Natural killer cell (primary cell): Measurements from ENCODE around the gene FALEC. TPM values are rescaled to one million over a fixed set of nuclear protein-coding genes. Genes with fewer than 3 reads are reported as not detected.
A peak's percentile ranks its signal among the peaks of the same experiment; 100 is the strongest.
"Not testable (repeated sequence)": the region's sequence is repeated elsewhere in the genome, so short reads cannot be mapped to it uniquely, and the experiment has no call there.

Source experiments
- ATAC-seq, 3 donors: fragments of 150-1000 bp in 2 of 3; fragments of 200-7000 bp in 1 of 3; cut with Tn5 transposase; 1 replicate in 1 of 3; 2 replicates in 2 of 3; pipeline ENCODE4 v1.10.0; 2021; ENCODE audit warnings: mild to moderate bottlenecking in 2 of 3, moderate library complexity in 2 of 3
- DNase-seq, 2 donors: peaks; one replicate each; pipeline versions ENCODE4 v3.0.0 to v3.0.0-alpha.2; 2013 to 2021; ENCODE audit warnings: mixed read lengths in 1 of 2
- H3K27ac ChIP-seq: one replicate; pipeline ENCODE4 v1.5.1; 2013; ENCODE audit warnings: mild to moderate bottlenecking, low read length
- H3K27me3 ChIP-seq: one replicate; pipeline ENCODE4 v1.6.1; 2013; ENCODE audit warnings: low read length; ENCODE audit not compliant: control insufficient read depth, insufficient read depth
- H3K36me3 ChIP-seq: one replicate; pipeline ENCODE4 v1.6.1; 2013; ENCODE audit warnings: low read length; ENCODE audit not compliant: control insufficient read depth, insufficient read depth
- H3K4me1 ChIP-seq: one replicate; pipeline ENCODE4 v1.6.1; 2013; ENCODE audit warnings: low read length; ENCODE audit not compliant: control insufficient read depth, insufficient read depth
- H3K4me3 ChIP-seq: one replicate; pipeline ENCODE4 v1.5.1; 2013; ENCODE audit warnings: low read length
- H3K9me3 ChIP-seq: one replicate; pipeline ENCODE4 v1.6.1; 2013; ENCODE audit warnings: low read length; ENCODE audit not compliant: control insufficient read depth, insufficient read depth
- H3K27ac Mint-ChIP-seq, 2 donors: one replicate each; pipeline ENCODE4 v1.8.0; 2022; ENCODE audit warnings: mild to moderate bottlenecking in 2 of 2, mixed read lengths in 2 of 2, moderate library complexity in 1 of 2
- H3K27me3 Mint-ChIP-seq, 2 donors: one replicate each; pipeline ENCODE4 v1.8.0; 2022; ENCODE audit warnings: low read depth in 2 of 2, mixed read lengths in 2 of 2
- H3K36me3 Mint-ChIP-seq: one replicate; pipeline ENCODE4 v1.8.0; 2022; ENCODE audit warnings: mixed read lengths
- H3K4me1 Mint-ChIP-seq, 2 donors: one replicate each; pipeline ENCODE4 v1.8.0; 2022; ENCODE audit warnings: mixed read lengths in 2 of 2
- H3K4me3 Mint-ChIP-seq: one replicate; pipeline ENCODE4 v1.8.0; 2022; ENCODE audit warnings: mild to moderate bottlenecking, moderate library complexity, mixed read lengths
- H3K9me3 Mint-ChIP-seq, 2 donors: one replicate each; pipeline ENCODE4 v1.8.0; 2022; ENCODE audit warnings: mixed read lengths in 2 of 2
- CTCF ChIP-seq: fragments of 200-600 bp; IDR thresholded peaks from one replicate; pipeline ENCODE4 v1.8.0; 2022; ENCODE audit warnings: antibody characterized with exemption
- WGBS: methylation state at CpG from one replicate; pipeline ENCODE4 v1.1.7; 2013; ENCODE audit warnings: missing lambda C conversion rate; ENCODE audit not compliant: insufficient coverage; 5-methylcytosine and 5-hydroxymethylcytosine counted together
- intact Hi-C: fragments of 100-400 bp; cut with micrococcal nuclease; formaldehyde crosslinking; loops from one replicate; pipeline ENCODE4 v1.14.2; 2022
- total RNA-seq, 4 donors: library from RNA; stranded (reverse); fragments of 120-200 nt in 1 of 4; gene quantifications; one replicate each; pipeline versions ENCODE4 v1.2.3 to v1.2.4, GENCODE V29; 2013 to 2022

FALEC gene
- total RNA-seq, 3 donors from 2014 or later (not counting 1 experiment from before 2014, with no cell fraction given), result not detected

GRCh38 chr1:150564051-150564991 lies 48.8 kb downstream of the FALEC start:
- 86% methylated on average over 3 of the region's 5 CpGs for WGBS
- ATAC-seq, result no peak
- Histone ChIP-seq H3K9me3 (no peaks in the 10 kb centered on the region), H3K4me3 (peak overlapping the region; percentile 62), H3K36me3 (no peaks in the 10 kb centered on the region), H3K27ac (peak overlapping the region; percentile 95), H3K27me3 (no peaks in the 10 kb centered on the region), H3K4me1 (peaks cover 99% of the 10 kb centered on the region)
- intact Hi-C loops, result loop anchor here (5.0 to 10.0 kb wide), 6 partner anchors 133 to 593 kb away; partner anchors contain the start of genes ANP32E, CTSS, GOLPH3L and RPRD2
- Mint-ChIP-seq H3K27ac (peak overlapping the region; percentile 98 to 99), H3K27me3 (no peaks in the 10 kb centered on the region), H3K4me1 (peaks cover 85 to 91% of the 10 kb centered on the region in 2 donors), H3K9me3 (no peaks in the 10 kb centered on the region), H3K4me3 (peak overlapping the region; percentile 98), H3K36me3 (no peaks in the 10 kb centered on the region)
- peak in 1 of 2 donors; percentile 59 for DNase-seq
- TF ChIP-seq CTCF, result no peak

- Mint-ChIP-seq H3K27ac (peak overlapping the region; percentile 98 to 99), H3K4me1 (peaks cover 89 to 95% of the 10 kb centered on the region in 2 donors), H3K4me3 (peak overlapping the region; percentile 59)
- WGBS, result 71% methylated on average over 13 of the region's 14 CpGs
- intact Hi-C loops, result loop anchor here (10.0 kb wide), 3 partner anchors 199 to 359 kb away; partner anchors contain the start of genes ANP32E, CTSS and SETDB1
- H3K4me3 ChIP-seq, H3K9me3 ChIP-seq, ATAC-seq, H3K36me3 Mint-ChIP-seq, H3K27me3 Mint-ChIP-seq, H3K27me3 ChIP-seq, H3K36me3 ChIP-seq, H3K9me3 Mint-ChIP-seq: not testable (repeated sequence)
- Histone ChIP-seq H3K4me1 (peaks cover 99% of the 10 kb centered on the region), H3K27ac (peak overlapping the region; percentile 95)
- DNase-seq, result peak in 1 of 2 donors; percentile 9
These were observed 49.9 kb downstream of the FALEC start for GRCh38 chr1:150565240-150565991.

DNA sequence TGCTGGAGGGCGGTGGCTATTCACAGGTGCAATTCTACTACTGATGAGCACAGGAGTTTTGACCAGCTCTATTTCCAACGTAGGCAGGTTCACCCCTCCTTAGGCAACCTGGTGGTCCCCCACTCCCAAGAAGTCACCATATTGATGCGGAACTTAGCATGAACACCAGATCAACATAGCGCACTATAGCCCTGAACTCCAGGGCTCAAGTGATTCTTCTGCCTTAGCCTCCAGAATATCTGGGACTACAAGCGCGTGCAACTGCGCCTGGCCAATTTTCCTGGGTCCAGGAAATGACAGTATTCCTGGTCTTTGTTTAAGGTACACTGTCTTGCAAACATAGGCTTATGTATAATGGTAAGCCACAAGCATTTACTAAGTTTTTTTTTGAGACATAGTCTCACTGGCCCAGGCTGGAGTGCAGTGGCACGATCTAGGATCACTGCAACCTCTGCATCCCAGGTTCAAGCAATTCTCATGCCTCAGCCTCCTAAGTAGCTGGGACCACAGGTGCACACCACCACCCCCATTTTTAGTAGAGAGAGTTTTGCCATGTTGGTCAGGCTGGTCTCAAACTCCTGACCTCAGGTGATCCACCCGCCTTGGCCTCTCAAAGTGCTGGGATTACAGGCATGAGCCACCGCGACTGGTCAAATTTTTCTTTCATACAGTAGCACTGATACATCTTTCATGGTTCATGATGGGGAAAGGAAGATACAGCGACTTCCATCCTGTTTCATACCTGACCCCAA lies 51.2 kb downstream of the FALEC start:
- DNase-seq, result peak in 1 of 2 donors; percentile 16

More for the DNA sequence above, 51.2 kb downstream of the FALEC start:
- H3K9me3 Mint-ChIP-seq, result no peaks in the 10 kb centered on the region
- H3K4me3 Mint-ChIP-seq, result peak overlapping the region; percentile 88
- H3K36me3 Mint-ChIP-seq, result peaks cover 6% of the 10 kb centered on the region
- no peak for TF ChIP-seq CTCF
- peak overlapping the region; percentile 98 to 99 for H3K27ac Mint-ChIP-seq
- H3K4me3 ChIP-seq, result peak overlapping the region; percentile 18
- peaks cover 86 to 91% of the 10 kb centered on the region in 2 donors for H3K4me1 Mint-ChIP-seq
- H3K27me3 Mint-ChIP-seq, result no peaks in the 10 kb centered on the region
- H3K4me1 ChIP-seq, result peaks cover 100% of the 10 kb centered on the region
- ATAC-seq, result no peak
- 76% methylated on average over 10 of the region's 12 CpGs for WGBS
- H3K9me3 ChIP-seq, result no peaks in the 10 kb centered on the region
- intact Hi-C loops, result loop anchor here (10.0 kb wide), 3 partner anchors 198 to 358 kb away; partner anchors contain the start of genes ANP32E, CTSS and SETDB1
- no peaks in the 10 kb centered on the region for H3K27me3 ChIP-seq
- H3K27ac ChIP-seq, result peak overlapping the region; percentile 95
- peaks cover 8% of the 10 kb centered on the region for H3K36me3 ChIP-seq
